ENCODE results near the gene MORC2.

Gene MORC2

DNA sequence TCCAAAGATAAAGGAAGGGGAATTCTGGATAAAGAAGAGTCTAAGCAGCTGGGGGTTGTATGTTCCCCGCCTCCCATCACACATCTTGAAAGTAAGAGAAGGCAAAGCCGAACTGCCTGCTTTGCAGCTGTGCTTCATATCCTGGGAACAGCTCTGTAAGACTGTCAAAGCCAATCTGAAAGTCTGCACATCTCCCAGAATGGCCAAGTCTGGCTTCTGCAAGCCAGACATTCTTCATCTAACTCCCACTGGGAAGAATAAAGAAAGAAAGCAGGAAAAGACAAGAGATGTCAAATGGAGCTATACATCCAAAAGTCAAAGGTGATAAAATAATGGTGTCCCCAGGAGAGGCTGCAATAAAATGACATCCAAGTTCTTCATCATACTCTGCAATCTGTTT, 15.4 kb downstream of the MORC2 start:
- no peak overlapping the region for H3K4me3 ChIP-seq (ENCODE audit: low read depth, low read length)
- TF ChIP-seq, protein P1, sequence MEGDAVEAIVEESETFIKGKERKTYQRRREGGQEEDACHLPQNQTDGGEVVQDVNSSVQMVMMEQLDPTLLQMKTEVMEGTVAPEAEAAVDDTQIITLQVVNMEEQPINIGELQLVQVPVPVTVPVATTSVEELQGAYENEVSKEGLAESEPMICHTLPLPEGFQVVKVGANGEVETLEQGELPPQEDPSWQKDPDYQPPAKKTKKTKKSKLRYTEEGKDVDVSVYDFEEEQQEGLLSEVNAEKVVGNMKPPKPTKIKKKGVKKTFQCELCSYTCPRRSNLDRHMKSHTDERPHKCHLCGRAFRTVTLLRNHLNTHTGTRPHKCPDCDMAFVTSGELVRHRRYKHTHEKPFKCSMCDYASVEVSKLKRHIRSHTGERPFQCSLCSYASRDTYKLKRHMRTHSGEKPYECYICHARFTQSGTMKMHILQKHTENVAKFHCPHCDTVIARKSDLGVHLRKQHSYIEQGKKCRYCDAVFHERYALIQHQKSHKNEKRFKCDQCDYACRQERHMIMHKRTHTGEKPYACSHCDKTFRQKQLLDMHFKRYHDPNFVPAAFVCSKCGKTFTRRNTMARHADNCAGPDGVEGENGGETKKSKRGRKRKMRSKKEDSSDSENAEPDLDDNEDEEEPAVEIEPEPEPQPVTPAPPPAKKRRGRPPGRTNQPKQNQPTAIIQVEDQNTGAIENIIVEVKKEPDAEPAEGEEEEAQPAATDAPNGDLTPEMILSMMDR (IDR thresholded peaks at IDR 0.05; ENCODE audit: borderline replicate concordance, insufficient read depth, low read depth, low read length): no peak

DNA sequence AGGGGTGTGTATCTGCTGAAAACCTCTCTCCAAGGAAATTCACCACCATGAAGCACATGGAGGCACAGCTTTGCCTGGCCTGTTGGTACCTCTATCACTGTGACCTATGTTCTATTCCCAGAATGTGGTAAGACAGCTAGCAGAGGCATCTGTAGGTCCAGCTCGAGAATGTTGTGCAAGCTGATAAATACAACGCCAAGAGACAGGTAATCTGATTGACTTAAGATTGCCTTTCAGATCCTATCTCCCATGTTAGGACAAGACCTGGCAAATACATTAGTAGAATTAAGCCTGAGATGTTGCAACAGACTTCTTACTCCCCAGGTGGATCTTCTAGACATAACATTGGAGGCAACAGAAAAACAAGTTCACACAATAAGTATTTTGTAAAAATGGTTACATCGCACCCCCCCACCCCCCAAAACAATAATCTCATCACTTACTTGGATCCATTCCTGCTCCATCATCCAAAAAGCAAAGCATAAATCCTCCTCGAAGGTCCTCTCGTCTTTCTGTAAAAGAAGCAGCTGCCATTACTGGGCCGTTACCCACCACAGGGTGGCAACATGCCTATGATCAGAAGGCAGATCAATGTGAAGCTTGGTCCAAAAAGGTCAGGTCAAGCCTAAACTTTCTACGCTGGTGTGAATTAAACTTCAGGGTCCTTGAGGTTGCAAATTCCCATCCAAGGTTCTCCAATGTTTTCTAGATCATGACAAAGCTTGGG, 18.5 kb downstream of the MORC2 start:
- H3K4me3 ChIP-seq (ENCODE audit: low read depth, low read length): no peak overlapping the region
- TF ChIP-seq, protein P1 (IDR thresholded peaks at IDR 0.05; ENCODE audit: borderline replicate concordance, insufficient read depth, low read depth, low read length): no peak

DNA sequence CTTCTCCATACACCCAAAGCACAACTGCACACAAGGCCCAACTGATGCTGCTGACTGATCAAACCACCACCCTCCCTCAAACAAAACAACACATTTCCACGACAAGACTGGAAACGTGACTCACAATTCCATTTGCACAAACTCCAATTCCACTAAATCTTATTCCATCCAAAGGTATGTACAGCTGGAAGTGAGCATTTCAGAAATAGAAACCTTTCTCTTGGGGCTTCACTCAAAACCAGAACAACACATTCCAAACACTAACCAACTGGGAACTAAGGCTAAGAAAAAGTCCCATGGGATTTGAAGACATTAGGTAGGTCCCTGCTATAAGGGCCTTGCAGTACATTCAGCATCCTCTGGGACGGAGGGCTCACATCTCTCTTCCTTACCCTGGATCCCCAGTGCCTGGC, 19.6 kb downstream of the MORC2 start:
- TF ChIP-seq, protein P1 (IDR thresholded peaks at IDR 0.05; ENCODE audit: borderline replicate concordance, insufficient read depth, low read depth, low read length): no peak
- H3K4me3 ChIP-seq (ENCODE audit: low read depth, low read length): no peak overlapping the region

DNA sequence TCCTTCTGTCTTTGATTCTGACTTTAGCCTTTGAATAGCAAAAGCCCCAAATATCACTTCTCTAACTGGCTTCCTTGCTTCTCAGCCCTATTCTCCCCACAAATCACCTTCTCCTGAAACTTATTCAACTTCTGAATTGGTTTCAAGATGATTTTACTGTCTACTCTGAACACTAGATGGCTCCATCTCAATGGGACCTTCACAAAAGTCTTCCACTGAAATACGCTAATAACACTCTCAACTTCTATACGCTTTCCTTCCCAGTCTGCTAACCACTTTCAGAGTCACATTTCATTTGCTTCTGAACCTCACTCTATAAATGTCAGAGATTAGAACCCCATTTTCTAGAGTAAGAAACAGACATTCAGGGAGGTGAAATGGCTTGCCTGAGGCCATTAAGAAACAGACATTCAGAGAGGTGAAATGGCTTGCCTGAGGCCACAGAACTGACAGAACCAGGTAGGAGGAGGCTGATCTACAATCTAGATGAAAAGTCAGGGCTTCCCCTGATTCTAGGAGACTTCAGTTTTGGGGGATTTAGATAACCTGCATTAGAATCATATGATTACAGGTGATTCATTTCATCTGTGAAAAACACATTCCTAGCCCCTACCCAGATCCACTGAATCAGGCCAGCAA, 20.6 kb downstream of the MORC2 start:
- TF ChIP-seq, protein P1 (IDR thresholded peaks at IDR 0.05; ENCODE audit: borderline replicate concordance, insufficient read depth, low read depth, low read length): no peak; the same call in 1 of the 2 replicates
- H3K4me3 ChIP-seq (ENCODE audit: low read depth, low read length): no peak overlapping the region

DNA sequence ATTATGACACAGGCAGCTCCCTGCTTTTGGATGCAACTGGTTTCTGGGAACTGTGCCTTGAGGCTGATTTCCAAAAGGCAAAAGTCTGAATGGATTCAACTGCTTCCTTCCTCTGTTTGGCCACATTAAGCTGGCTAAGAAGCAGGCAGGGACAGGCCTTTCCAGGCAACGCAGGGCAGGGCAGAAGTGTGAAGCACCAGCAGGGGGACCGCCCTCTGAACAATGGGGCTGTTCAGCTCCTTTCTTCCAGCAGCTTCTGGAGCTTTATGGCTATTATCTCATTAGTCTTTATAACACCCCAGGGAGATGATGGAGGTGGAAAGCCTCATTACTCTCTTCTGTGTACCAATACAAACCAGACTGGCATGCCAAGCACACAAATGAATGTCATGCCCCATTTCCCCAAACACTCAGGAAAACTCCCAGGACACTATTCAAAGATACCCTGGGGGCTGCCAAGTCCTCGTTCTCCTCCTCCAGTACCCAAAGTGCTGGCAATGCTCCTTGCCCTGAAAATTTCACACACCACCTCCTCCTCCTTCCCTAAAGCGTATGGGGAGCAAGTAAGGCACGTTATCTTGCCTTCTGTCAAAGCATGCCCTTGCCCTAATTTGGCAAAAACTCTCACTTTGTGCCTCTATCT, 21.3 kb downstream of the MORC2 start:
- TF ChIP-seq, protein P1 (IDR thresholded peaks at IDR 0.05; ENCODE audit: borderline replicate concordance, insufficient read depth, low read depth, low read length): no peak
- H3K4me3 ChIP-seq (ENCODE audit: low read depth, low read length): no peak overlapping the region

DNA sequence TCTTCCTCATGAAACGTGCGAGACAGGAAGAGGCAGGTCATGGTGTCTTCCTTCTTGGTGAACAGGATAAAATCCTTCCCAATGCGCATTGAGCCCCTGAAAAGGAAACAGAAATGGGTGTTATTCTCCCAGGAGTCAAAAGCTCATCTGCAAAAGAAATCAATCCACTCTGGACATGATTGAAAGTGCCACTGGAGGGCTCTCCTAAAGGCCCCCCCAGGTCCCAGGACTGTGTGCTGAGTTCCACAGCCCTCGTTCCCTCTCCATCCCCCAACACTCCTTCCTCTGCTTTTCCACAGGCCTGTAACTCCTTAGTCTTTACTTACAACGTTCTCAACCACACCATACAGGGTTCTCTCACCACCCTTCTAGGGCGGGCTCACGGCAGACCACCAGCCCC, 22.2 kb downstream of the MORC2 start:
- TF ChIP-seq, protein P1 (IDR thresholded peaks at IDR 0.05; ENCODE audit: borderline replicate concordance, insufficient read depth, low read depth, low read length): no peak
- no peak overlapping the region for H3K4me3 ChIP-seq (ENCODE audit: low read depth, low read length)
